Glutamatergic neuron (in vitro differentiated cells): Measurements from ENCODE around the gene WSCD1. TPM values are rescaled to one million over a fixed set of nuclear protein-coding genes. Genes with fewer than 3 reads are reported as not detected.

Experiments used
- DNase-seq: peaks from one replicate; pipeline ENCODE4 v3.0.0; 2022
- H3K27ac Mint-ChIP-seq: one replicate; pipeline ENCODE4 v1.8.0; 2020; ENCODE audit warnings: mild to moderate bottlenecking, mixed read lengths, inconsistent platforms; ENCODE audit not compliant: unreplicated experiment
- H3K27me3 Mint-ChIP-seq: one replicate; pipeline ENCODE4 v1.8.0; 2020; ENCODE audit warnings: mild to moderate bottlenecking, moderate library complexity, mixed read lengths, inconsistent platforms; ENCODE audit not compliant: unreplicated experiment
- H3K36me3 Mint-ChIP-seq: one replicate; pipeline ENCODE4 v1.8.0; 2020; ENCODE audit warnings: mild to moderate bottlenecking, mixed read lengths, inconsistent platforms; ENCODE audit not compliant: unreplicated experiment
- H3K4me1 Mint-ChIP-seq: one replicate; pipeline ENCODE4 v1.8.0; 2020; ENCODE audit warnings: mild to moderate bottlenecking, low read depth, mixed read lengths, inconsistent platforms; ENCODE audit not compliant: unreplicated experiment
- H3K4me3 Mint-ChIP-seq: one replicate; pipeline ENCODE4 v1.8.0; 2020; ENCODE audit warnings: mild to moderate bottlenecking, mixed read lengths, inconsistent platforms; ENCODE audit not compliant: unreplicated experiment
- H3K9me3 Mint-ChIP-seq: one replicate; pipeline ENCODE4 v1.8.0; 2020; ENCODE audit warnings: mild to moderate bottlenecking, moderate library complexity, mixed read lengths, inconsistent platforms; ENCODE audit not compliant: unreplicated experiment
- CTCF ChIP-seq: fragments of 200-600 bp; sonication (generic); IDR thresholded peaks from one replicate; pipeline ENCODE4 v1.5.0; 2021; ENCODE audit not compliant: partially characterized antibody, unreplicated experiment
- total RNA-seq: library from RNA; stranded (reverse); fragmentation: NEBNext Ultra II Directional; extraction: Animal tissue kit (Norgen Biotek cat#: 25700); gene quantifications from one replicate; pipeline ENCODE4 v1.2.1, GENCODE V29; 2021; ENCODE audit not compliant: unreplicated experiment

WSCD1 gene
- total RNA-seq, 1 donor from 2014 or later: 35.6 TPM

- no peak overlapping the region for H3K4me3 Mint-ChIP-seq
- no peak for DNase-seq
- peaks cover 28% of the 10 kb centered on the region for H3K4me1 Mint-ChIP-seq
- no peak for TF ChIP-seq CTCF
- H3K27me3 Mint-ChIP-seq: no peaks in the 10 kb centered on the region
- no peak overlapping the region for H3K27ac Mint-ChIP-seq
- H3K9me3 Mint-ChIP-seq: no peaks in the 10 kb centered on the region
- H3K36me3 Mint-ChIP-seq: peaks cover 1% of the 10 kb centered on the region
These were observed 94.8 kb downstream of the WSCD1 start for GRCh38 chr17:6164996-6165395.

GRCh38 chr17:6165806-6166205 is 95.6 kb downstream of the WSCD1 start:
- Mint-ChIP-seq H3K36me3 (peaks cover 8% of the 10 kb centered on the region), H3K4me3 (no peak overlapping the region), H3K9me3 (no peaks in the 10 kb centered on the region), H3K4me1 (peaks cover 24% of the 10 kb centered on the region), H3K27me3 (peaks cover 7% of the 10 kb centered on the region), H3K27ac (no peak overlapping the region)
- no peak for TF ChIP-seq CTCF
- DNase-seq: no peak

- H3K27ac Mint-ChIP-seq: no peak overlapping the region
- peaks cover 17% of the 10 kb centered on the region for H3K36me3 Mint-ChIP-seq
- no peak for TF ChIP-seq CTCF
- H3K4me3 Mint-ChIP-seq: no peak overlapping the region
- no peak for DNase-seq
- peaks cover 13% of the 10 kb centered on the region for H3K27me3 Mint-ChIP-seq
- H3K9me3 Mint-ChIP-seq: no peaks in the 10 kb centered on the region
- H3K4me1 Mint-ChIP-seq: peaks cover 21% of the 10 kb centered on the region
These were observed 96.5 kb downstream of the WSCD1 start for GRCh38 chr17:6166492-6167179.

- Mint-ChIP-seq H3K4me3 (no peak overlapping the region), H3K9me3 (no peaks in the 10 kb centered on the region), H3K4me1 (peaks cover 16% of the 10 kb centered on the region), H3K27ac (no peak overlapping the region), H3K36me3 (peaks cover 19% of the 10 kb centered on the region), H3K27me3 (peaks cover 13% of the 10 kb centered on the region)
- no peak for TF ChIP-seq CTCF
- DNase-seq: no peak
These were observed 98.1 kb downstream of the WSCD1 start for GRCh38 chr17:6168296-6168695.

- no peak overlapping the region for H3K4me3 Mint-ChIP-seq
- H3K9me3 Mint-ChIP-seq: no peaks in the 10 kb centered on the region
These were observed 100.2 kb downstream of the WSCD1 start for GRCh38 chr17:6170349-6170748.

More at GRCh38 chr17:6170349-6170748, 100.2 kb downstream of the WSCD1 start:
- no peak overlapping the region for H3K27ac Mint-ChIP-seq
- peaks cover 19% of the 10 kb centered on the region for H3K36me3 Mint-ChIP-seq
- DNase-seq: no peak
- peaks cover 7% of the 10 kb centered on the region for H3K4me1 Mint-ChIP-seq
- peaks cover 13% of the 10 kb centered on the region for H3K27me3 Mint-ChIP-seq
- TF ChIP-seq CTCF: no peak
